Prostate gland (tissue), 2 donors: ENCODE measurements around the gene EWSR1.

Source experiments
- POLR2A ChIP-seq: fragments of 450-650 bp; IDR thresholded peaks from one replicate; pipeline ENCODE4 v1.6.1; 2016; ENCODE audit warnings: antibody characterized with exemption, mild to moderate bottlenecking
- TF ChIP-seq, protein P1 (sequence below), 4 experiments: fragments of 200-600 bp in 2 of 4; fragments of 450-650 bp in 2 of 4; sonication (generic) in 2 of 4; IDR thresholded peaks; 1 replicate in 3 of 4; 2 replicates in 1 of 4; pipeline ENCODE4 v1.5.1; 2016 to 2019; ENCODE audit warnings: antibody characterized with exemption in 4 of 4, mild to moderate bottlenecking in 2 of 4, moderate library complexity in 2 of 4

DNA sequence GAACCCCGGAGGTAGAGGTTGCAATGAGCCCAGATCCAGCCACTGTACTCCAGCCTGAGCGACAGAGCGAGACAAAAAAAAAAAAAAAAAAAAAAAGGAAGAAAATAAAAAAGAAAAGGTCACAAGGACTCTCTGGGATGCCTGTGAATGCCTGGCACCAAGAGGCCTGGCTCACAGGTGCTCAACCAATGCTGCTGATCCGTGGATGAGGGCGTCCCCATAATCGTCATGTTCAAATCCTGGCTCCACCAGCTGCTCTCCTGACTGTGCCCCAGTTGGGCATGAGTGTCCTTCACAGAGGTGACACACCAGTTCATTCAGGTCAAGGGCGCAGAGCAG is 37.7 kb downstream of the EWSR1 start:
- no peak for TF ChIP-seq POLR2A
- TF ChIP-seq, protein P1, sequence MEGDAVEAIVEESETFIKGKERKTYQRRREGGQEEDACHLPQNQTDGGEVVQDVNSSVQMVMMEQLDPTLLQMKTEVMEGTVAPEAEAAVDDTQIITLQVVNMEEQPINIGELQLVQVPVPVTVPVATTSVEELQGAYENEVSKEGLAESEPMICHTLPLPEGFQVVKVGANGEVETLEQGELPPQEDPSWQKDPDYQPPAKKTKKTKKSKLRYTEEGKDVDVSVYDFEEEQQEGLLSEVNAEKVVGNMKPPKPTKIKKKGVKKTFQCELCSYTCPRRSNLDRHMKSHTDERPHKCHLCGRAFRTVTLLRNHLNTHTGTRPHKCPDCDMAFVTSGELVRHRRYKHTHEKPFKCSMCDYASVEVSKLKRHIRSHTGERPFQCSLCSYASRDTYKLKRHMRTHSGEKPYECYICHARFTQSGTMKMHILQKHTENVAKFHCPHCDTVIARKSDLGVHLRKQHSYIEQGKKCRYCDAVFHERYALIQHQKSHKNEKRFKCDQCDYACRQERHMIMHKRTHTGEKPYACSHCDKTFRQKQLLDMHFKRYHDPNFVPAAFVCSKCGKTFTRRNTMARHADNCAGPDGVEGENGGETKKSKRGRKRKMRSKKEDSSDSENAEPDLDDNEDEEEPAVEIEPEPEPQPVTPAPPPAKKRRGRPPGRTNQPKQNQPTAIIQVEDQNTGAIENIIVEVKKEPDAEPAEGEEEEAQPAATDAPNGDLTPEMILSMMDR (IDR thresholded peaks at IDR 0.05): no peak
